SIG-M5 treated with dmso at 0.1 percent for 504 hours (cell line): Measurements from ENCODE around the gene ARAP2.
"Not testable (repeated sequence)": the region's sequence is repeated elsewhere in the genome, so short reads cannot be mapped to it uniquely, and the experiment has no call there.

Source experiments
- DNase-seq: peaks from one replicate; lab custom pipeline; 2025; ENCODE audit not compliant: unreplicated experiment; lab: John Stamatoyannopoulos, UW

Gene ARAP2

GRCh38 chr4:36192922-36193321, 51.4 kb downstream of the ARAP2 start:
- DNase-seq, result no peak

- DNase-seq, result no peak
Observed at GRCh38 chr4:36189511-36190226, 54.6 kb downstream of the ARAP2 start.

GRCh38 chr4:36187723-36188333, 56.5 kb downstream of the ARAP2 start:
- DNase-seq, result peak; percentile 7

- no peak for DNase-seq
Observed at GRCh38 chr4:36183665-36184393, 60.5 kb downstream of the ARAP2 start.

- DNase-seq, result no peak
Observed at GRCh38 chr4:36183232-36183631, 61.1 kb downstream of the ARAP2 start.

GRCh38 chr4:36182315-36182714, 62.0 kb downstream of the ARAP2 start:
- DNase-seq, result not testable (repeated sequence)

GRCh38 chr4:36180206-36180605, 64.1 kb downstream of the ARAP2 start:
- DNase-seq, result no peak

- no peak for DNase-seq
Observed at GRCh38 chr4:36178484-36178883, 65.8 kb downstream of the ARAP2 start.

GRCh38 chr4:36177946-36178345, 66.4 kb downstream of the ARAP2 start:
- DNase-seq, result no peak

GRCh38 chr4:36174570-36174969, 69.7 kb downstream of the ARAP2 start:
- DNase-seq, result no peak

GRCh38 chr4:36173905-36174304, 70.4 kb downstream of the ARAP2 start:
- DNase-seq, result no peak

- no peak for DNase-seq
Observed at GRCh38 chr4:36172656-36173055, 71.7 kb downstream of the ARAP2 start.

- DNase-seq, result no peak
Observed at GRCh38 chr4:36168127-36168878, 76.0 kb downstream of the ARAP2 start.

GRCh38 chr4:36165631-36166005, 78.7 kb downstream of the ARAP2 start:
- no peak for DNase-seq

GRCh38 chr4:36164900-36165630, 79.2 kb downstream of the ARAP2 start:
- no peak for DNase-seq

- no peak for DNase-seq
Observed at GRCh38 chr4:36163198-36163597, 81.1 kb downstream of the ARAP2 start.

GRCh38 chr4:36159208-36159607, 85.1 kb downstream of the ARAP2 start:
- DNase-seq, result no peak

- DNase-seq, result no peak
Observed at GRCh38 chr4:36152735-36153134, 91.6 kb downstream of the ARAP2 start.

- DNase-seq, result no peak
Observed at GRCh38 chr4:36142504-36142903, 101.8 kb downstream of the ARAP2 start.

GRCh38 chr4:36141186-36141585, 103.1 kb downstream of the ARAP2 start:
- DNase-seq, result no peak

- DNase-seq, result no peak
Observed at GRCh38 chr4:36140421-36140820, 103.9 kb downstream of the ARAP2 start.
